ENCODE data around the gene TMEM184C.
A peak's percentile ranks its signal among the peaks of the same experiment; 100 is the strongest.

TMEM184C gene

GRCh38 chr4:147617841-147618691, 869 bp downstream of the TMEM184C start:
- no peak for TF ChIP-seq Cebpa-rat (IDR thresholded peaks at IDR 0.05)
- peaks cover 21 to 40% (median 33%) of the 10 kb centered on the region in 11 experiments for H3K36me3 ChIP-seq
- H4K20me1 ChIP-seq = peaks cover 8 to 45% (median 27%) of the 10 kb centered on the region in 11 experiments; a peak in 14 of 22 replicates
- H3K4me3 ChIP-seq = peak overlapping the region; percentile 77 to 96 (median 85)
- H3K4me2 ChIP-seq = peak overlapping the region; percentile 82 to 96 (median 93)
- H3K27ac ChIP-seq = peak overlapping the region; percentile 73 to 87 (median 82)
- peaks cover 27 to 50% (median 37%) of the 10 kb centered on the region in 10 experiments for H3K4me1 ChIP-seq
- H3K27me3 ChIP-seq = no peaks in the 10 kb centered on the region
- peak overlapping the region; percentile 76 to 90 (median 84) for H3K9ac ChIP-seq
- no peaks in the 10 kb centered on the region for H3K9me3 ChIP-seq (replicated peaks in 1 of 11)

- H3K27me3 ChIP-seq = no peaks in the 10 kb centered on the region
- H3K4me1 ChIP-seq = peaks cover 27 to 50% (median 37%) of the 10 kb centered on the region in 10 experiments
- H3K9ac ChIP-seq = no peak overlapping the region
- peaks cover 38 to 61% (median 51%) of the 10 kb centered on the region in 11 experiments for H3K36me3 ChIP-seq
- H3K9me3 ChIP-seq (replicated peaks in 1 of 11) = no peaks in the 10 kb centered on the region
- peaks cover 8 to 49% (median 35%) of the 10 kb centered on the region in 11 experiments; a peak in 15 of 22 replicates for H4K20me1 ChIP-seq
- no peak overlapping the region for H3K27ac ChIP-seq
- peak overlapping the region; percentile 40 to 95 (median 92) for H3K4me2 ChIP-seq
- no peak overlapping the region; a peak in 1 of 20 replicates for H3K4me3 ChIP-seq
- no peak for TF ChIP-seq Cebpa-rat (IDR thresholded peaks at IDR 0.05)
These were observed 3.1 kb downstream of the TMEM184C start for GRCh38 chr4:147620315-147620714.

GRCh38 chr4:147625733-147626132, 8.5 kb downstream of the TMEM184C start:
- Histone ChIP-seq H3K27ac (no peak overlapping the region), H3K9me3 (replicated peaks in 1 of 11) (no peaks in the 10 kb centered on the region), H3K4me3 (no peak overlapping the region), H3K4me1 (peaks cover 5 to 15% (median 5%) of the 10 kb centered on the region in 10 experiments), H3K36me3 (peaks cover 80 to 94% (median 91%) of the 10 kb centered on the region in 11 experiments), H3K27me3 (no peaks in the 10 kb centered on the region), H3K9ac (no peak overlapping the region), H4K20me1 (peaks cover 4 to 29% (median 22%) of the 10 kb centered on the region in 11 experiments; a peak in 15 of 22 replicates), H3K4me2 (no peak overlapping the region)
- TF ChIP-seq Cebpa-rat (IDR thresholded peaks at IDR 0.05) = no peak

DNA sequence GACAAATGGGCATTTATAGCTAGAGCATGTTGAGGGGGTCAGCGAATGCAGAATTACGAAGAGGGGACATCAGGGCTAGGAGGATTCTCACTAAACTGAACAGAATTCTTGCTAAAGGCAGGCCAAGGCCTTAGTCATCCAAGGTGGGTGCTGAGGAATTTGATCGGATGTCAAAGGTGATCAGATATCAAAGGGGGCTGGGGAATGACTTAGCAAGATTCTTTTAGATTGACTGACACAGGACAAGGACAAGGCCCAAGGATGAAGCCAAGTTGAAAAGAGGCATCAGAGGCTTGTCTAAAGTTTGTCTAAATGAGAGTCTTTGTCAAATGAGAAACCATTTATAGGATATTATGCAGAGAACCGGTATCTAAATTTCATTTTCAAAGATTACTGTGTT, 9.7 kb downstream of the TMEM184C start:
- Histone ChIP-seq H3K4me2 (no peak overlapping the region), H3K9ac (no peak overlapping the region), H3K36me3 (peaks cover 80 to 98% (median 94%) of the 10 kb centered on the region in 11 experiments), H3K4me3 (no peak overlapping the region), H4K20me1 (peaks cover 0 to 19% (median 13%) of the 10 kb centered on the region in 11 experiments; a peak in 12 of 22 replicates), H3K27ac (no peak overlapping the region), H3K4me1 (peaks cover 0 to 3% (median 0%) of the 10 kb centered on the region in 10 experiments; a peak in 2 of 20 replicates), H3K9me3 (replicated peaks in 1 of 11) (no peaks in the 10 kb centered on the region), H3K27me3 (no peaks in the 10 kb centered on the region)
- TF ChIP-seq Cebpa-rat (IDR thresholded peaks at IDR 0.05) = no peak

GRCh38 chr4:147628415-147628814, 11.2 kb downstream of the TMEM184C start:
- Histone ChIP-seq H3K27ac (no peak overlapping the region), H3K9me3 (replicated peaks in 1 of 11) (no peaks in the 10 kb centered on the region), H3K27me3 (no peaks in the 10 kb centered on the region), H3K9ac (no peak overlapping the region), H4K20me1 (peaks cover 0 to 16% (median 3%) of the 10 kb centered on the region in 11 experiments; a peak in 7 of 22 replicates), H3K4me2 (no peak overlapping the region), H3K36me3 (peaks cover 80 to 98% (median 95%) of the 10 kb centered on the region in 11 experiments), H3K4me3 (no peak overlapping the region), H3K4me1 (no peaks in the 10 kb centered on the region)
- no peak for TF ChIP-seq Cebpa-rat (IDR thresholded peaks at IDR 0.05)

DNA sequence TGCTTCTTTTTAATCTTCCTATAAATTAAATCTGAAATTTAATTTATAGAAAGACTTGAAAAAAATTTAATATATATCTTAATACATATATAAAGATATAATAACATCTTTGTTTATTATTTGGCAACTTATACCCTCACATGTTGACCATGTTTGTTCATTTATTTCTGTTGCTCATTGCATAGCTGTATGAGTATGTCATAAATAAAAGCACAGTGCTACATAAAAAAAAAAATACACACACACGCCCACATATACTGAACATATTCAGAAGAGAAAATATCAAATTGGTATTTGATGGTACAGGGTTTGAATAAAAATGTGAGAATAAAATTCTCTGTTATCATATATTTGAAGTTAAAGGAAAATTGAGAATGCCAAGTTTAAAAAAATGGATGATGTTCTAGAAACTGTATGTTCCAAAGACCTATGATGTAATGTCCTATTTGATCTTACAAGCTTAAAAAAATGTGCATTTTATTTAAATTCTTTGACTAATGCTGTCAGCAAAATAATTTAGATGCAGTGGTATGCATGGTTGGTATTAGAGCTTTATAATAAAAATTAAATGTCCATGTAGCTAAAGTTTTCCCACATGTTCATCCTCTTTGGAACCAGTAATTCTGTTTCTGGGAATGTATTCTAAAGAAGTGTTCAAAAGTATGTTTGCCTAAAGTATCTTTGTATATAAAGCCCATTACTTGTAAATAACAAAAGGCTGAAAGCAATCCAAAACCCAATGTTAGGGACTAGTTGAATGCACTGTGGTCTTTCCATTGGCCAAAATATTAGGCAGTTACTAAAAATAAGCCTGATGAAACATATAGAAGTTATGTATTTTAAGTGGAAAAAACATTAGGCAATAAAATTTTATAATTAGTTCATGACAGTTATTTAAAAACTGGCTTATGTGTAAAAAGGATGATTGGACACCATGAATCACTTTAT, 12.9 kb downstream of the TMEM184C start:
- peaks cover 85 to 100% (median 99%) of the 10 kb centered on the region in 11 experiments for H3K36me3 ChIP-seq
- no peaks in the 10 kb centered on the region for H3K27me3 ChIP-seq
- TF ChIP-seq Cebpa-rat (IDR thresholded peaks at IDR 0.05) = no peak
- no peak overlapping the region for H3K4me2 ChIP-seq
- no peak overlapping the region for H3K4me3 ChIP-seq
- H3K27ac ChIP-seq = no peak overlapping the region
- no peak overlapping the region for H3K9ac ChIP-seq
- H4K20me1 ChIP-seq = peaks cover 0 to 7% (median 0%) of the 10 kb centered on the region in 11 experiments; a peak in 5 of 22 replicates
- no peaks in the 10 kb centered on the region for H3K9me3 ChIP-seq (replicated peaks in 1 of 11)
- no peaks in the 10 kb centered on the region for H3K4me1 ChIP-seq

- H3K4me2 ChIP-seq = no peak overlapping the region
- no peaks in the 10 kb centered on the region for H3K27me3 ChIP-seq
- peaks cover 86 to 100% (median 99%) of the 10 kb centered on the region in 11 experiments for H3K36me3 ChIP-seq
- no peak overlapping the region for H3K4me3 ChIP-seq
- no peak overlapping the region for H3K27ac ChIP-seq
- no peaks in the 10 kb centered on the region for H3K4me1 ChIP-seq
- no peak overlapping the region for H3K9ac ChIP-seq
- peaks cover 0 to 8% (median 0%) of the 10 kb centered on the region in 11 experiments; a peak in 6 of 22 replicates for H3K9me3 ChIP-seq (replicated peaks in 1 of 11)
- H4K20me1 ChIP-seq = peaks cover 0 to 7% (median 0%) of the 10 kb centered on the region in 11 experiments; a peak in 3 of 22 replicates
- TF ChIP-seq Cebpa-rat (IDR thresholded peaks at IDR 0.05) = no peak
These were observed 15.9 kb downstream of the TMEM184C start for GRCh38 chr4:147633113-147633512.

GRCh38 chr4:147633643-147634042, 16.4 kb downstream of the TMEM184C start:
- Histone ChIP-seq H3K4me3 (no peak overlapping the region), H3K9ac (no peak overlapping the region), H4K20me1 (peaks cover 0 to 7% (median 0%) of the 10 kb centered on the region in 11 experiments; a peak in 3 of 22 replicates), H3K4me1 (no peaks in the 10 kb centered on the region), H3K27ac (no peak overlapping the region), H3K36me3 (peaks cover 81 to 100% (median 97%) of the 10 kb centered on the region in 11 experiments), H3K9me3 (replicated peaks in 1 of 11) (peaks cover 0 to 8% (median 0%) of the 10 kb centered on the region in 11 experiments; a peak in 6 of 22 replicates), H3K27me3 (no peaks in the 10 kb centered on the region), H3K4me2 (no peak overlapping the region)
- TF ChIP-seq Cebpa-rat (IDR thresholded peaks at IDR 0.05) = no peak
